HepG2 (cell line): ENCODE data around the gene UBE2S.

Source experiments
- ARID5B ChIP-seq: IDR thresholded peaks from 2 replicates; pipeline ENCODE4 v1.4.0; 2020; ENCODE audit warnings: mild to moderate bottlenecking, missing genetic modification reagents
- CTCF ChIP-seq: sonication (generic); formaldehyde crosslinking; IDR thresholded peaks from 2 replicates; pipeline ENCODE4 v1.5.0; 2020; ENCODE audit warnings: mild to moderate bottlenecking, missing genetic modification reagents, moderate library complexity
- HNRNPH1 ChIP-seq: fragments of 200-400 bp; formaldehyde crosslinking; optimal IDR thresholded peaks from 2 replicates; pipeline ENCODE3; 2017; ENCODE audit warnings: mild to moderate bottlenecking, low read depth, low read length
- MBNL3 ChIP-seq: fragments of 250-450 bp; sonication (Bioruptor Pico); conservative IDR thresholded peaks from 2 replicates; pipeline ENCODE4 v1.8.0; 2022; ENCODE audit warnings: mild to moderate bottlenecking, inconsistent platforms
- MXI1 ChIP-seq: IDR thresholded peaks from 3 replicates; pipeline ENCODE4 v1.6.1; 2012; ENCODE audit warnings: low read depth, low read length, inconsistent platforms, borderline replicate concordance
- REST ChIP-seq, 2 experiments: IDR thresholded peaks; 2 replicates each; pipeline ENCODE4 v1.6.1; 2011 to 2012; ENCODE audit warnings: low read length in 2 of 2, borderline replicate concordance in 1 of 2, low read depth in 1 of 2, mild to moderate bottlenecking in 1 of 2, moderate library complexity in 1 of 2
- SMC3 ChIP-seq: IDR thresholded peaks from 2 replicates; pipeline ENCODE4 v1.6.1; 2011; ENCODE audit warnings: low read length, improper control_type of control experiment
- YY1 ChIP-seq: IDR thresholded peaks from 2 replicates; pipeline ENCODE4 v1.6.1; 2011; ENCODE audit warnings: low read length, low read depth, moderate library complexity, mild to moderate bottlenecking; ENCODE audit not compliant: insufficient read depth, insufficient replicate concordance
- ZNF274 ChIP-seq: sonication (generic); formaldehyde crosslinking; IDR thresholded peaks from 2 replicates; pipeline ENCODE4 v1.5.1; 2020; ENCODE audit warnings: mild to moderate bottlenecking, missing genetic modification reagents
- ZNF280B ChIP-seq: sonication (generic); formaldehyde crosslinking; IDR thresholded peaks from 2 replicates; pipeline ENCODE4 v1.5.0; 2020; ENCODE audit warnings: missing genetic modification reagents, mild to moderate bottlenecking, borderline replicate concordance
- ZNF292 ChIP-seq: sonication (generic); formaldehyde crosslinking; IDR thresholded peaks from 2 replicates; pipeline ENCODE4 v1.8.1; 2022; ENCODE audit warnings: mild to moderate bottlenecking, low read depth, missing genetic modification reagents, borderline replicate concordance
- ZNF574 ChIP-seq: sonication (generic); formaldehyde crosslinking; IDR thresholded peaks from 2 replicates; pipeline ENCODE4 v1.4.0; 2020; ENCODE audit warnings: missing genetic modification reagents
- ZNF672 ChIP-seq: sonication (generic); formaldehyde crosslinking; IDR thresholded peaks from 2 replicates; pipeline ENCODE4 v1.8.1; 2022; ENCODE audit warnings: missing genetic modification reagents

- no peak for TF ChIP-seq MXI1
- no peak for TF ChIP-seq ARID5B (CRISPR knock-in tag)
- TF ChIP-seq YY1, result no peak
- TF ChIP-seq SMC3, result no peak
- no peak for TF ChIP-seq REST (IDR thresholded peaks at IDR 0.05; ENCODE audit: borderline replicate concordance in 1 of 2, low read depth in 1 of 2, low read length in 2 of 2)
- TF ChIP-seq MBNL3 (CRISPR knock-in tag), result no peak
- TF ChIP-seq ZNF280B (CRISPR knock-in tag), result no peak
- no peak for TF ChIP-seq CTCF
- no peak for TF ChIP-seq ZNF672 (CRISPR knock-in tag)
- TF ChIP-seq ZNF274 (CRISPR knock-in tag), result no peak
- no peak for TF ChIP-seq HNRNPH1
- TF ChIP-seq ZNF574 (CRISPR knock-in tag), result no peak
- no peak for TF ChIP-seq ZNF292 (CRISPR knock-in tag)
Observed at GRCh38 chr19:55402509-55402908, 5.1 kb downstream of the UBE2S start.
